ENCODE data around the gene NBEAL2. TPM values are rescaled to one million over a fixed set of nuclear protein-coding genes. Genes with fewer than 3 reads are reported as not detected.

NBEAL2 gene
- total and polyA plus RNA-seq, 10 of the 15 experiments (the other 5 are each of a cell fraction or from before 2014, with no cell fraction given): 0.07 to 127 (median 29.4) TPM

DNA sequence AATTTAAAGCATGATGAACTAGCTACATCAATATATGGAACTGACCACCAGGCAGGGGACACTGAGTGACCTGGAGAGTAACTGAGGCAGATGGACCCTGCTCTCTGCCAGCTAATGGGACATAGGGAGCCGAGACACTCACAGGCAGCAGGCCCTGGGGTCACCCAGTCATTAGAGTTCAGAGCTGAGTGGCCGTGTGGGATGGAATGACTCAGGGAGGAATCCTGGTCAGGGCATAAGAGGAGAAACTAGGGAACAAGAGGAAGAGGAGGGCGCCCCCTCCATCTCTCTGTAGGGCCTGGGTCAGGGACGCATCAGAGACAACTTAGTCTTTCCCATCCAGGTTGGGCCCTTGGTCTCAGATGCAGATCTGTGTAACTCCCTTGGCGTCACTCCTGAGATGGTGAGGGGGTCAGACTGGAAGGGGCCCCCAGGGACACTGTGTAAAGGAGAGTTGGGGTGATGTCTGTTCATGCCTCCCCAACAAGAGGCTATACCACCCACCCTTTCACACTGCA is 42.7 kb upstream of the NBEAL2 start:
- Histone ChIP-seq H3K27ac (ENCODE audit: control insufficient read depth, insufficient read depth) (no peak overlapping the region), H3K4me1 (ENCODE audit: control insufficient read depth, insufficient read depth, low read length) (peaks cover 40% of the 10 kb centered on the region), H2AFZ (ENCODE audit: control insufficient read depth, low read depth, low read length) (no peak overlapping the region), H3K79me2 (ENCODE audit: control insufficient read depth, insufficient read depth, low read length) (peaks cover 70% of the 10 kb centered on the region), H3K9ac (ENCODE audit: control insufficient read depth, insufficient read depth, low read length) (no peak overlapping the region), H3K36me3 (ENCODE audit: control insufficient read depth in 2 of 2, insufficient read depth in 2 of 2, low read length in 1 of 2) (peaks cover 38 to 58% of the 10 kb centered on the region in 2 experiments), H4K20me1 (ENCODE audit: control insufficient read depth, insufficient read depth) (no peaks in the 10 kb centered on the region), H3K4me2 (ENCODE audit: control insufficient read depth, insufficient read depth) (no peak overlapping the region), H3K27me3 (replicated peaks in 1 of 2; ENCODE audit: control insufficient read depth in 2 of 2, insufficient read depth in 2 of 2, low read length in 1 of 2) (no peaks in the 10 kb centered on the region), H3K9me3 (replicated peaks; ENCODE audit: control insufficient read depth, insufficient read depth, low read length) (no peaks in the 10 kb centered on the region), H3K4me3 (no peak overlapping the region)
- SMC1A ChIA-PET (ENCODE audit: uncharacterized antibody, unreplicated experiment): interaction anchor here (1.3 to 17.5 kb wide), 3 partner anchors 10 to 18 kb away, joined by 4 to 298 read pairs (median 14); no protein-coding TSS in a partner anchor
- FAIRE-seq (no peak), DNase-seq (ENCODE audit: low read depth, low spot score) (no peak), ATAC-seq (no peak)
- WGBS (ENCODE audit: insufficient coverage, insufficient replicate concordance, low lambda C conversion rate, missing lambda C conversion rate): 95% methylated on average over 5 of the region's 5 CpGs
- intact Hi-C loops (cut with micrococcal nuclease; ENCODE audit: unreplicated experiment): no loop called here
- RAD21 ChIA-PET (ENCODE audit: unreplicated experiment): interaction anchor here (1.2 kb wide), 1 partner anchor 50 kb away, joined by 4 read pairs; no protein-coding TSS in a partner anchor
- CTCF ChIA-PET: interaction anchor here (1.3 to 1.8 kb wide), 3 partner anchors 9 to 17 kb away, joined by 5 to 8 read pairs (median 6); no protein-coding TSS in a partner anchor
- no TSS peak for BruUV-seq (replicated peaks)
- POLR2A ChIA-PET: interaction anchor here (0.6 to 12.6 kb wide), 4 partner anchors 13 to 377 kb away, joined by 3 to 163 read pairs (median 3); no protein-coding TSS in a partner anchor
- no peak for TF ChIP-seq SKIL (IDR thresholded peaks at IDR 0.05; ENCODE audit: low read depth, poor library complexity, severe bottlenecking)
- no peak for TF ChIP-seq TARDBP (IDR thresholded peaks at IDR 0.05; ENCODE audit: borderline replicate concordance)
- TF ChIP-seq CHD1 (IDR thresholded peaks at IDR 0.05; ENCODE audit: low read depth, low read length): no peak
- TF ChIP-seq, protein P1, sequence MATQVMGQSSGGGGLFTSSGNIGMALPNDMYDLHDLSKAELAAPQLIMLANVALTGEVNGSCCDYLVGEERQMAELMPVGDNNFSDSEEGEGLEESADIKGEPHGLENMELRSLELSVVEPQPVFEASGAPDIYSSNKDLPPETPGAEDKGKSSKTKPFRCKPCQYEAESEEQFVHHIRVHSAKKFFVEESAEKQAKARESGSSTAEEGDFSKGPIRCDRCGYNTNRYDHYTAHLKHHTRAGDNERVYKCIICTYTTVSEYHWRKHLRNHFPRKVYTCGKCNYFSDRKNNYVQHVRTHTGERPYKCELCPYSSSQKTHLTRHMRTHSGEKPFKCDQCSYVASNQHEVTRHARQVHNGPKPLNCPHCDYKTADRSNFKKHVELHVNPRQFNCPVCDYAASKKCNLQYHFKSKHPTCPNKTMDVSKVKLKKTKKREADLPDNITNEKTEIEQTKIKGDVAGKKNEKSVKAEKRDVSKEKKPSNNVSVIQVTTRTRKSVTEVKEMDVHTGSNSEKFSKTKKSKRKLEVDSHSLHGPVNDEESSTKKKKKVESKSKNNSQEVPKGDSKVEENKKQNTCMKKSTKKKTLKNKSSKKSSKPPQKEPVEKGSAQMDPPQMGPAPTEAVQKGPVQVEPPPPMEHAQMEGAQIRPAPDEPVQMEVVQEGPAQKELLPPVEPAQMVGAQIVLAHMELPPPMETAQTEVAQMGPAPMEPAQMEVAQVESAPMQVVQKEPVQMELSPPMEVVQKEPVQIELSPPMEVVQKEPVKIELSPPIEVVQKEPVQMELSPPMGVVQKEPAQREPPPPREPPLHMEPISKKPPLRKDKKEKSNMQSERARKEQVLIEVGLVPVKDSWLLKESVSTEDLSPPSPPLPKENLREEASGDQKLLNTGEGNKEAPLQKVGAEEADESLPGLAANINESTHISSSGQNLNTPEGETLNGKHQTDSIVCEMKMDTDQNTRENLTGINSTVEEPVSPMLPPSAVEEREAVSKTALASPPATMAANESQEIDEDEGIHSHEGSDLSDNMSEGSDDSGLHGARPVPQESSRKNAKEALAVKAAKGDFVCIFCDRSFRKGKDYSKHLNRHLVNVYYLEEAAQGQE (IDR thresholded peaks at IDR 0.05; ENCODE audit: low read depth, low read length): no peak
- no peak for TF ChIP-seq CREM (IDR thresholded peaks at IDR 0.05; ENCODE audit: low read depth)
- TF ChIP-seq ZBED1 (IDR thresholded peaks at IDR 0.05; ENCODE audit: borderline replicate concordance): no peak
- TF ChIP-seq WRNIP1 (IDR thresholded peaks at IDR 0.05; ENCODE audit: borderline replicate concordance, low read depth, low read length): no peak
- TF ChIP-seq YBX1 (IDR thresholded peaks at IDR 0.05): no peak
- in situ Hi-C loops (cut with MboI): no loop called here

All from GM12878 (cell line).